ENCODE measurements around the gene ARHGAP36. TPM values are rescaled to one million over a fixed set of nuclear protein-coding genes. Genes with fewer than 3 reads are reported as not detected.

The ARHGAP36 gene
- polyA plus RNA-seq, 1 donor (not counting 4 experiments of a cell fraction or from before 2014, with no cell fraction given), result not detected

DNA sequence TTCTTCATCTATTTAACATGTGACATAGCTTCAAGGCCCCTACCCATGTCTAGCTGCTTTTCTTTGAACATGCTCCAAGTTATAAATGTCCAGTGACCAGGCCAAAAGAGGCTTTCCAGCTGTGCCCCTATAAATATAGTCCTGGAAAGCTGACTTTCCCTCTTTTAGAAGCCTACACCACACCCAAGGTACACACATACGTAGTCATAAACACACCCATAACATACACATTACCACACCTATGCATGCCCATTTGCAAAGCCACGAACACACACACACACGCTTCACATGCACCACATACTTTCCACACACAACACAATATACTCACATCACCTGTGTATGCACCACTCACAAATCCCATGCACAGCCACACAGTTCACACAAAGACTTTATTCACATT is 2.0 kb downstream of the ARHGAP36 start:
- DNase-seq (ENCODE audit: low read depth, low spot score) (no peak), FAIRE-seq (no peak)
- no peaks in the 10 kb centered on the region for H3K4me1 ChIP-seq (ENCODE audit: control insufficient read depth, extremely low read depth, insufficient read depth, low read length)
- no peak overlapping the region for H3K4me2 ChIP-seq (ENCODE audit: control insufficient read depth, extremely low read depth, insufficient read depth, low read depth, low read length)
- H3K27ac ChIP-seq (ENCODE audit: control insufficient read depth, insufficient read depth, low read length), result no peak overlapping the region
- no peak overlapping the region for H3K9ac ChIP-seq (ENCODE audit: control insufficient read depth, extremely low read depth, insufficient read depth, low read length)
- H3K4me3 ChIP-seq (ENCODE audit: control insufficient read depth in 2 of 3, extremely low read depth in 1 of 3, insufficient read depth in 2 of 3, low read depth in 1 of 3, low read length in 3 of 3), result no peak overlapping the region
- H3K79me2 ChIP-seq (ENCODE audit: control insufficient read depth, insufficient read depth, low read length), result no peaks in the 10 kb centered on the region
- H3K36me3 ChIP-seq (ENCODE audit: control insufficient read depth in 2 of 2, extremely low read depth in 1 of 2, insufficient read depth in 2 of 2, low read length in 2 of 2), result no peaks in the 10 kb centered on the region
- no peaks in the 10 kb centered on the region for H4K20me1 ChIP-seq (ENCODE audit: control insufficient read depth, extremely low read depth, insufficient read depth, low read length)
- H3K27me3 ChIP-seq (ENCODE audit: control insufficient read depth, extremely low read depth, insufficient read depth, low read length), result peaks cover 12% of the 10 kb centered on the region
- no peak for TF ChIP-seq EZH2 (IDR thresholded peaks at IDR 0.05; ENCODE audit: low read length)
- TF ChIP-seq, protein P1, sequence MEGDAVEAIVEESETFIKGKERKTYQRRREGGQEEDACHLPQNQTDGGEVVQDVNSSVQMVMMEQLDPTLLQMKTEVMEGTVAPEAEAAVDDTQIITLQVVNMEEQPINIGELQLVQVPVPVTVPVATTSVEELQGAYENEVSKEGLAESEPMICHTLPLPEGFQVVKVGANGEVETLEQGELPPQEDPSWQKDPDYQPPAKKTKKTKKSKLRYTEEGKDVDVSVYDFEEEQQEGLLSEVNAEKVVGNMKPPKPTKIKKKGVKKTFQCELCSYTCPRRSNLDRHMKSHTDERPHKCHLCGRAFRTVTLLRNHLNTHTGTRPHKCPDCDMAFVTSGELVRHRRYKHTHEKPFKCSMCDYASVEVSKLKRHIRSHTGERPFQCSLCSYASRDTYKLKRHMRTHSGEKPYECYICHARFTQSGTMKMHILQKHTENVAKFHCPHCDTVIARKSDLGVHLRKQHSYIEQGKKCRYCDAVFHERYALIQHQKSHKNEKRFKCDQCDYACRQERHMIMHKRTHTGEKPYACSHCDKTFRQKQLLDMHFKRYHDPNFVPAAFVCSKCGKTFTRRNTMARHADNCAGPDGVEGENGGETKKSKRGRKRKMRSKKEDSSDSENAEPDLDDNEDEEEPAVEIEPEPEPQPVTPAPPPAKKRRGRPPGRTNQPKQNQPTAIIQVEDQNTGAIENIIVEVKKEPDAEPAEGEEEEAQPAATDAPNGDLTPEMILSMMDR (optimal IDR thresholded peaks at IDR 0.05 in 1 of 3, IDR thresholded peaks at IDR 0.05 in 1 of 3, conservative IDR thresholded peaks at IDR 0.05 in 1 of 3; ENCODE audit: extremely low read depth in 1 of 3, insufficient read depth in 2 of 3, low read length in 3 of 3), result no peak
- H3K9me3 ChIP-seq (ENCODE audit: control insufficient read depth, low read depth, low read length), result no peaks in the 10 kb centered on the region
- dilution Hi-C loops (cut with MboI; ENCODE audit: extremely low pct_ligation_motif_present, low sequenced_read_pairs), result no loop called here
- no peak overlapping the region for H2AFZ ChIP-seq (ENCODE audit: control insufficient read depth, low read length)
- H3K9me1 ChIP-seq (ENCODE audit: control insufficient read depth, extremely low read depth, insufficient read depth, low read length), result no peaks in the 10 kb centered on the region

DNA sequence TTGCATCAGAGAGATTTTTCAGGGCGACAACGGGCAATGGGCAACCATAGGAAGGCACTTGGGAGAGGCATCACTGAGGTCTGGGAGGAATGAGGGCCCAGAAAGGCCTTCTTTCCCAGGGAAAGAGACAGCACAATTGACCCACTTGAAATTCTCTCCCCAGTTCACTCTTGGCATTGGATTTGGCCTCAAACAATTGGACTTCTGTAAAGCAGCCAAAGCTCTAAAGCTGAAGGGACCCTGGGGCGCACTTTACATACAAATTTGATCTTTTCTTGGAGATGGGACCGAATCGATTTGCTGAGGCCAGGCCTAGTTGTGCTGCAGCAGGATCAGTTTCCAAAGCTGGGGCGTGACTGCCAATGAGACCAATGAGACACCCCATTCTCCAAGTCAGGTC is 3.2 kb downstream of the ARHGAP36 start:
- H3K4me1 ChIP-seq (ENCODE audit: control insufficient read depth, extremely low read depth, insufficient read depth, low read length), result no peaks in the 10 kb centered on the region
- TF ChIP-seq, protein P1 (optimal IDR thresholded peaks at IDR 0.05 in 1 of 3, IDR thresholded peaks at IDR 0.05 in 1 of 3, conservative IDR thresholded peaks at IDR 0.05 in 1 of 3; ENCODE audit: extremely low read depth in 1 of 3, insufficient read depth in 2 of 3, low read length in 3 of 3), result no peak
- TF ChIP-seq EZH2 (IDR thresholded peaks at IDR 0.05; ENCODE audit: low read length), result no peak
- no peak for DNase-seq (ENCODE audit: low read depth, low spot score)
- no peak overlapping the region for H3K27ac ChIP-seq (ENCODE audit: control insufficient read depth, insufficient read depth, low read length)
- H3K4me2 ChIP-seq (ENCODE audit: control insufficient read depth, extremely low read depth, insufficient read depth, low read depth, low read length), result no peak overlapping the region
- H3K36me3 ChIP-seq (ENCODE audit: control insufficient read depth in 2 of 2, extremely low read depth in 1 of 2, insufficient read depth in 2 of 2, low read length in 2 of 2), result no peaks in the 10 kb centered on the region
- H4K20me1 ChIP-seq (ENCODE audit: control insufficient read depth, extremely low read depth, insufficient read depth, low read length), result no peaks in the 10 kb centered on the region
- dilution Hi-C loops (cut with MboI; ENCODE audit: extremely low pct_ligation_motif_present, low sequenced_read_pairs), result no loop called here
- no peak overlapping the region for H2AFZ ChIP-seq (ENCODE audit: control insufficient read depth, low read length)
- H3K79me2 ChIP-seq (ENCODE audit: control insufficient read depth, insufficient read depth, low read length), result no peaks in the 10 kb centered on the region
- H3K9me3 ChIP-seq (ENCODE audit: control insufficient read depth, low read depth, low read length), result no peaks in the 10 kb centered on the region
- no peaks in the 10 kb centered on the region for H3K9me1 ChIP-seq (ENCODE audit: control insufficient read depth, extremely low read depth, insufficient read depth, low read length)
- no peak overlapping the region for H3K4me3 ChIP-seq (ENCODE audit: control insufficient read depth in 2 of 3, extremely low read depth in 1 of 3, insufficient read depth in 2 of 3, low read depth in 1 of 3, low read length in 3 of 3)
- H3K9ac ChIP-seq (ENCODE audit: control insufficient read depth, extremely low read depth, insufficient read depth, low read length), result no peak overlapping the region
- H3K27me3 ChIP-seq (ENCODE audit: control insufficient read depth, extremely low read depth, insufficient read depth, low read length), result peaks cover 12% of the 10 kb centered on the region
- no peak for FAIRE-seq

All from keratinocyte (primary cell).